Putamen (tissue), 1 donor: ENCODE data around the gene LGALS3.

Experiments
- DNase-seq: peaks from one replicate; pipeline ENCODE4 v3.0.0-alpha.2; 2016; ENCODE audit warnings: low spot score

The LGALS3 gene

GRCh38 chr14:55191203-55192053, 62.4 kb downstream of the LGALS3 start, which contains the start of gene DLGAP5:
Gene DLGAP5 (minus strand): TSS chr14:55191585. CDS start chr14:55189179, 2,406 bp downstream.
- peak; percentile 96 for DNase-seq

GRCh38 chr14:55192054-55192621, 63.1 kb downstream of the LGALS3 start:
- no peak for DNase-seq

- DNase-seq, result no peak
Measured at GRCh38 chr14:55194656-55195355, 65.8 kb downstream of the LGALS3 start.
